Panc1 (cell line): ENCODE data around the gene GATC. TPM values are rescaled to one million over a fixed set of nuclear protein-coding genes. Genes with fewer than 3 reads are reported as not detected.
"Not testable (repeated sequence)": the region's sequence is repeated elsewhere in the genome, so short reads cannot be mapped to it uniquely, and the experiment has no call there.

Source experiments
- ATAC-seq: fragments of 200-7000 bp; cut with Tn5 transposase; 2 replicates; pipeline ENCODE4 v1.9.1; 2020; ENCODE audit warnings: mild to moderate bottlenecking, moderate library complexity
- BruUV-seq: library from RNA; stranded (reverse); fragments of 400-500 nt; replicated peaks from 2 replicates; lab custom pipeline; 2021; lab: Mats Ljungman, UMichigan
- CTCF ChIA-PET: fragments of 300-600 bp; sonication (Branson Sonifier 250); formaldehyde crosslinking; loops from one replicate; lab custom pipeline; 2022; ENCODE audit warnings: antibody characterized with exemption; lab: Charles Lee
- POLR2A ChIA-PET: fragments of 300-600 bp; sonication (Branson Sonifier 250); formaldehyde crosslinking; loops from one replicate; lab custom pipeline; 2022; ENCODE audit warnings: antibody characterized with exemption; lab: Charles Lee
- DNase-seq: peaks from one replicate; pipeline ENCODE4 v3.0.0-alpha.2; 2010; ENCODE audit warnings: low read depth, low spot score
- H3K27ac ChIP-seq: 2 replicates; pipeline ENCODE4 v1.5.1; 2011; ENCODE audit warnings: mild to moderate bottlenecking, low read length, inconsistent platforms
- H3K27me3 ChIP-seq: fragments of 200-500 bp; sonication (Bioruptor generic); 2 replicates; pipeline ENCODE4 v1.6.0; 2014; ENCODE audit warnings: low read length, inconsistent platforms; ENCODE audit not compliant: control insufficient read depth, insufficient read depth
- H3K36me3 ChIP-seq: fragments of 200-500 bp; sonication (Bioruptor generic); 2 replicates; pipeline ENCODE4 v1.5.1; 2014; ENCODE audit warnings: inconsistent platforms, mild to moderate bottlenecking, low read length, moderate library complexity; ENCODE audit not compliant: control insufficient read depth, insufficient read depth
- H3K4me1 ChIP-seq: 2 replicates; pipeline ENCODE4 v1.5.1; 2011; ENCODE audit warnings: inconsistent platforms, mild to moderate bottlenecking, low read length, moderate library complexity; ENCODE audit not compliant: control insufficient read depth, insufficient read depth
- H3K4me3 ChIP-seq, 2 experiments: 2 replicates each; pipeline ENCODE4 v1.5.1; 2011 to 2012; ENCODE audit warnings: low read depth in 2 of 2, low read length in 2 of 2, mild to moderate bottlenecking in 2 of 2, inconsistent platforms in 1 of 2, moderate library complexity in 1 of 2
- H3K9me3 ChIP-seq: fragments of 200-500 bp; sonication (Bioruptor generic); 2 replicates; pipeline ENCODE4 v1.5.1; 2014; ENCODE audit warnings: low read depth, mild to moderate bottlenecking, inconsistent platforms, low read length, moderate library complexity; ENCODE audit not compliant: control insufficient read depth, insufficient read depth
- CTCF ChIP-seq: fragments of 450-650 bp; IDR thresholded peaks from 2 replicates; pipeline ENCODE4 v1.5.1; 2017; ENCODE audit warnings: mild to moderate bottlenecking
- POLR2AphosphoS5 ChIP-seq: IDR thresholded peaks from 2 replicates; pipeline ENCODE4 v1.6.1; 2012; ENCODE audit warnings: mild to moderate bottlenecking, low read depth, low read length, moderate library complexity
- SIN3A ChIP-seq: IDR thresholded peaks from 2 replicates; pipeline ENCODE4 v1.6.1; 2012; ENCODE audit warnings: low read depth, mild to moderate bottlenecking, low read length, moderate library complexity, borderline replicate concordance; ENCODE audit not compliant: insufficient read depth
- TCF7L2 ChIP-seq: IDR thresholded peaks from 2 replicates; pipeline ENCODE4 v1.6.1; 2011; ENCODE audit warnings: mild to moderate bottlenecking, low read depth, low read length, inconsistent platforms
- in situ Hi-C: cut with HindIII; loops from 2 replicates; pipeline ENCODE4 v1.10.0; 2016; ENCODE audit warnings: low sequenced_read_pairs, low pct_unique_long_range_greater_than_20kb
- intact Hi-C: fragments of 100-400 bp; cut with micrococcal nuclease; formaldehyde crosslinking; loops from one replicate; pipeline ENCODE4 v1.10.0; 2022; ENCODE audit not compliant: unreplicated experiment
- total RNA-seq: library from RNA; stranded (reverse); gene quantifications from one replicate; pipeline ENCODE4 v1.2.1, GENCODE V29; 2021; ENCODE audit not compliant: unreplicated experiment
- TF ChIP-seq, protein P1 (sequence below), 2 experiments: IDR thresholded peaks; 2 replicates each; pipeline ENCODE4 v1.6.1; 2011 to 2012; ENCODE audit warnings: low read depth in 2 of 2, control low read depth in 1 of 2, low read length in 1 of 2, mild to moderate bottlenecking in 1 of 2, moderate library complexity in 1 of 2; ENCODE audit not compliant: insufficient read depth in 1 of 2

Gene GATC
- total RNA-seq, 1 experiment from 2014 or later: 34.7 TPM

GRCh38 chr12:120485961-120486881 is 40.0 kb downstream of the GATC start:
- intact Hi-C loops (no loop called here), in situ Hi-C loops (no loop called here)
- ATAC-seq (no peak), DNase-seq (no peak)
- Histone ChIP-seq H3K9me3 (no peaks in the 10 kb centered on the region), H3K4me3 (no peak overlapping the region), H3K27ac (no peak overlapping the region), H3K4me1 (no peaks in the 10 kb centered on the region), H3K36me3 (no peaks in the 10 kb centered on the region), H3K27me3 (no peaks in the 10 kb centered on the region)
- ChIA-PET CTCF (interaction anchor here (0.7 kb wide), 1 partner anchor 49 kb away, joined by 4 read pairs; no protein-coding TSS in a partner anchor), POLR2A (no interaction called here)
- no TSS peak for BruUV-seq
- TF ChIP-seq TCF7L2: no peak
- no peak for TF ChIP-seq CTCF
- TF ChIP-seq, protein P1, sequence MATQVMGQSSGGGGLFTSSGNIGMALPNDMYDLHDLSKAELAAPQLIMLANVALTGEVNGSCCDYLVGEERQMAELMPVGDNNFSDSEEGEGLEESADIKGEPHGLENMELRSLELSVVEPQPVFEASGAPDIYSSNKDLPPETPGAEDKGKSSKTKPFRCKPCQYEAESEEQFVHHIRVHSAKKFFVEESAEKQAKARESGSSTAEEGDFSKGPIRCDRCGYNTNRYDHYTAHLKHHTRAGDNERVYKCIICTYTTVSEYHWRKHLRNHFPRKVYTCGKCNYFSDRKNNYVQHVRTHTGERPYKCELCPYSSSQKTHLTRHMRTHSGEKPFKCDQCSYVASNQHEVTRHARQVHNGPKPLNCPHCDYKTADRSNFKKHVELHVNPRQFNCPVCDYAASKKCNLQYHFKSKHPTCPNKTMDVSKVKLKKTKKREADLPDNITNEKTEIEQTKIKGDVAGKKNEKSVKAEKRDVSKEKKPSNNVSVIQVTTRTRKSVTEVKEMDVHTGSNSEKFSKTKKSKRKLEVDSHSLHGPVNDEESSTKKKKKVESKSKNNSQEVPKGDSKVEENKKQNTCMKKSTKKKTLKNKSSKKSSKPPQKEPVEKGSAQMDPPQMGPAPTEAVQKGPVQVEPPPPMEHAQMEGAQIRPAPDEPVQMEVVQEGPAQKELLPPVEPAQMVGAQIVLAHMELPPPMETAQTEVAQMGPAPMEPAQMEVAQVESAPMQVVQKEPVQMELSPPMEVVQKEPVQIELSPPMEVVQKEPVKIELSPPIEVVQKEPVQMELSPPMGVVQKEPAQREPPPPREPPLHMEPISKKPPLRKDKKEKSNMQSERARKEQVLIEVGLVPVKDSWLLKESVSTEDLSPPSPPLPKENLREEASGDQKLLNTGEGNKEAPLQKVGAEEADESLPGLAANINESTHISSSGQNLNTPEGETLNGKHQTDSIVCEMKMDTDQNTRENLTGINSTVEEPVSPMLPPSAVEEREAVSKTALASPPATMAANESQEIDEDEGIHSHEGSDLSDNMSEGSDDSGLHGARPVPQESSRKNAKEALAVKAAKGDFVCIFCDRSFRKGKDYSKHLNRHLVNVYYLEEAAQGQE (IDR thresholded peaks at IDR 0.05; ENCODE audit: insufficient read depth in 1 of 2, low read depth in 2 of 2, low read length in 1 of 2): no peak
- no peak for TF ChIP-seq SIN3A
- TF ChIP-seq POLR2AphosphoS5: no peak

DNA sequence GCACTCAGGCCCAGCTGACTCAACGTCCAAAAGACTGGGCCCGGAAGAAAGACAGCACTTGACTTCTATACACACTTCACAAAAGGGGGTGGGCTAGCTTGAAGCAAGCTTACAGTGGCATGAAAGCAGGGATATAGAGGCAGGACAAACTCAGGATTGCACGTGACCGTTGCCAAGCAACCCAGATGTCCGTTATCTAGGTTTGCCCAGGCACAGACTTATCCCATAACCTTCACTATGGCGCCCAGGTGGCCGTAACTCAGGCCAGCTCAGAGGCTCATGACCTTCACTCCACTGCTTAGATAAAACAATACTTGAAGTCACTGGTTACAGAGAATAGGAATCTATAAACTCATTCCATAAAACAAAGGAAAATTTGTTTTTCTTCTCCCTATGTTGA is 41.3 kb downstream of the GATC start:
- POLR2A ChIA-PET, H3K4me1 ChIP-seq, H3K27ac ChIP-seq, H3K27me3 ChIP-seq, in situ Hi-C loops, CTCF ChIA-PET, H3K4me3 ChIP-seq, ATAC-seq, DNase-seq, H3K36me3 ChIP-seq, BruUV-seq, intact Hi-C loops, H3K9me3 ChIP-seq: not testable (repeated sequence)
